GM21576 (cell line): ENCODE measurements around the gene PABPC1L.
A peak's percentile ranks its signal among the peaks of the same experiment; 100 is the strongest.
"Not testable (repeated sequence)": the region's sequence is repeated elsewhere in the genome, so short reads cannot be mapped to it uniquely, and the experiment has no call there.

ENCODE experiments used
- ATAC-seq: cut with Tn5 transposase; IDR thresholded peaks from one replicate; pipeline ENCODE4 v1.9.1; 2021; ENCODE audit warnings: mild to moderate bottlenecking, moderate library complexity; ENCODE audit not compliant: unreplicated experiment

Gene PABPC1L

DNA sequence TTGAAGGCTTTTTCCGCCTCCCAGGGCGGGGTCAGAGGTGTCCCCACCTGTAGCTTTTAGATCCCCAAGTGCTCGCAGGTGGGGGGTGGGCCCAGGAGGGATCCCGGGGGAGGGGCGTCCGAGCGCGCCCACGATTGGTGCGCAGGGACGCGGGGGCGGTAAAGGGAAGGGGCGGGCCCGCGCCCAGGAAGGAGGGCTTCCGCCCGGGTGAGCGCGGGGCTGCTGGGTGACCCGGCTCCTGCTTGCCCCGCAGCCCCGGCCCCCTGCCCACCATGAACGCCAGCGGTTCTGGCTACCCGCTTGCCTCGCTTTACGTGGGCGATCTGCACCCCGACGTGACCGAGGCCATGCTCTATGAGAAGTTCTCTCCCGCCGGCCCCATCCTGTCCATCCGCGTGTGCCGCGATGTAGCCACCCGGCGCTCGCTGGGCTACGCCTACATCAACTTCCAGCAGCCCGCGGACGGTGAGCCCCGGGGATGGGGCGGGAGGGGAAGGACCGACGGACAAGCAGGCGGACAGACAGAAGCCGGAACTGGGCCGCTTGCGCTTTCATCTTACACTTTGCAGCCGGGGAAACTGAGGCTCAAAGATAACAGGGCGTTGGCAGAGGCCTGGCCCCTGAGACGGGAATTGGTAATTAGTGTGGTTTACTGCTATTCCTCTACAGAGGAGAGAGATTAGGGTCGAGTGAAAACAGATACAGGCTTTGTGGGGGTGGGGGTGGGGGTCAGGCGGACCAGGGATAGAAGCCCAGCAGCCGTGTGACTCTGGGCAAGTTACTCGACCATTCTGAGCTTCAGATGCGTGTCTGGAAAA lies at the start of gene PABPC1L:
PABPC1L (plus strand) TSS at position 189 of the 818 bp plus-strand sequence; CDS start at position 273, 84 bp downstream.
- ATAC-seq: peak; percentile 80

DNA sequence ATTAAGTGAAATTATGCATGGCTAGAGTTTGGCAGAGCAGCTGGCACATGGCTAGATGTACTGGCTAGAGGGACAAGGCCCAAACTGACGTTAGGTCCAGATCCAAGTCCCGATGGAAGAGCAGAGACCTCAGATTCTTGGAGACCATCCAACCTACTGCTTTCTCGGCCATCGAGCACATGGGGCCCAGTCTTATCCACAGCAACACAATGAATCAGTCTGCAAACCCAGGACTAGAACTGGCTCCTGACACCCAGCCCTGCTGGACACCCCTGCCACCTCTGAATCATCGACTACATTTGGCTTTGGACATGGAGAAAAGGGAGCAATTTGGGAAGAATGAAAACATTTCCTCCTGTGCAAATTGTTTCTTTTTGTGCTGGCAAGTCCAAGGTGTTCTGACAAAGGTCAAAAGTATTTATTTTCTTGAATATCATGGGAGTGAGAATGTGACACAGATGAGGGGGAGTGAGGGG lies 48.3 kb upstream of the PABPC1L start:
- ATAC-seq: no peak

DNA sequence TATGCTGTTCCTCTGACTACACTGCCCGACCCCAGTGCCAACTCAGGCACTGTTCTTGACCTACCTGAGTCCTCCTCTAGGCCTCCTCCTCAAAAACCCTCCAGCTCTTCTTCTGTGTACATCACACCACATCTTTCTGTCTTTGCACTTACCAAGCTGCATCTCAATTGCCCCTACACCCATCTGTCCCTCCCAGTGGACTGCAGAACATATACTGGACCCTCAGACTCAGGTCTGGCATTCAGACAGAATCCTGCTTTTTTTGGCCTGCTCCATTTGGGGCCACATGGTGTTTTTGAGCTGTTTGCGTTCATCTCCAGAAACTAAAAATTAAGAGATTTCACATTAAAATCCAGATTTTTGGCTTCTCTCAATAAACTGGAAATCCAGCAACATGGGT lies 47.6 kb upstream of the PABPC1L start:
- no peak for ATAC-seq

DNA sequence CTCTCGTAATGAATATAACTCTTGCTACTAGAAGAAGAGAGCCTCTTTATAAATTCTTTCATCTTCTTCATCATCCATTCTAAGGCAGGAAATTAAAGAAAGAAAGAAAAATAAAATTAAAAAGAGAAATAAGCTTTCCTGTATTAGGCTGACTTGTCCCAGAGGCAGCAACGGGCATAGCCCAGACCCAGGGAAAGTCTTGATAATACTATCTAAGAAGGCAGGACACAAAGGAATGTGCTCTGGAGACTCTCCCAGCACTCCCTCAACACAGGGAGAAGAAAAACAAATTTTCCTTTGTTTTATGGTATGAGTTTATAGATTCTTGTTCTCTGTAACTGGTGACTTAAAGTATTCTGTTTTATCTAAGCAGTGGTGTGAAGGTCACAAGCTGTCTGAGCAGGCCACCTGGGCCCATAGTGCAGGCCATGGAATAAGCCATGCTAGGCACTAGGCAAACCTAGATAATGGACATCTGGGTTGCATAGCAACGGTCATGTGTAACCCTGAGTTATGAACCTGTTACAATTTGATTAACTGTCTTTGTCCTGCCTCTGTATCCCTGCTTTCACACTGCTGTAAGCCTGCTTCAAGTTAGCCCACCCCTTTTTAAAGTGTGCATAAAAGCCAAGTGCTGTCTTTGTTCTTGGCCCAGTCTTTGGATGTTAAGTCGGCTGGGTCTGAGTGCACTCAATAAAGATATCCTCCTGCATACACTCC lies 46.3 kb upstream of the PABPC1L start:
- ATAC-seq: not testable (repeated sequence)

DNA sequence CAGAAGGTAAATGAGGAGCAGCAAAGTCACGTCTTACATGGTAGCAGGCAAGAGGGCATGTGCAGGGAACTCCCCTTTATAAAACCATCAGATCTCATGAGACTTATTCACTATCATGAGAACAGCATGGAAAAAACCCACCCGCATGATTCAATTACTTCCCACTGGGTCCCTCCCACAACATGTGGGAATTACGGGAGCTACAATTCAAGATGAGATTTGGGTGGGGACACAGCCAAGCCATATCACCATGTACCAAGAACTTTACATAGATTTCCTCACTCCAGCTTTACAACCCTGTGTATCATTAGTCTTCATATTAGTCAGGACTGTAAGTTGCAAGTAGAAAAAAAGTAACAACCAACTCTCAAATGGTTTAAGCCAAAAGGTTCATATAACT lies 45.4 kb upstream of the PABPC1L start:
- not testable (repeated sequence) for ATAC-seq

DNA sequence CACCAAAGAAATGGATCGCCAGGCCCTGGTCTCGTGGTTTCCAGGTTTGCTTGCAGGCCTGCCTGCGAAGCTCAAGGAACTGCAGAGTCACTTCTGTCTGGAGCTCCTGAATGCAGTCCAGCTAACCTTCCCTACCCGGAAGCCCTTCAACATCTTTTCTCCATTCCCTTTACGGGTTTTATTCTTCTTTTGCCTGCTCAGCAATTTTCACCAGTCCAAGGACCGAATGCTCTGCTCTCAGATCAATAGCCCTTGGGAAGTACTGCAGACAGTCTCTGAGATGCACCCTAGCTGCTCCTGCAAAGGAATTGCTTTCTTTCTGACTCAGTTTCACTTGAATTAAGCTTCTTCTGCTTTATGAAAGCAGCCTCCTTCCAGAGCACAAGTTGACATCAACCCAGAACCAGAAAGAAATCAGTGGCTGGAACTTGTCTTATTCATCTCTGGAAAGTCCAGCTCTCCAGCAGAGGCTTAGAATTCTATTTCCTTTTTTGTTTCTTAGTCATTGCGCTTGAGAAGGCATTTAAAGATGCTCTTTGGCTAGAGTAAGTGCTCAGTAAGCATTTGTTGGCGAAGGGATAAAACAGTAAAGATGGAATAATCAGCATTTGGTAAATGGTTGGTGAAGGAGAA lies 43.0 kb upstream of the PABPC1L start:
- ATAC-seq: no peak

DNA sequence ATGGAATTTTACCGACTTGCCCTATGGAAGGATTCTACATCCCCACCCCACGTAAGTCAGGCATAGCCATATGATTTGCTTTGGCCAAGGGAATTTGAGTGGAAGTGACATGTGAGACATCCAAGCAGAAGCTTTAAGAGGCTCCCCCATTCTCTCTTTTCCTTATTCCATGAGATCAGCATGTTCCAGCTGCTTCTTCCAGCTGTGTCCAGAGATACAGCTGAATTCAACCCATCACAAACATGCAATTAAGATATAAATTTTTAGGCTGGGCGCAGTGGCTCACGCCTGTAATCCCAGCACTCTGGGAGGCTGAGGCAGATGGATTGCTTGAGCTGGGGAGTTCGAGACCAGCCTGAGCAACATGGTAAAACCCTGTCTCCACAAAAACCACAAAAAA lies 40.4 kb upstream of the PABPC1L start:
- ATAC-seq: no peak

DNA sequence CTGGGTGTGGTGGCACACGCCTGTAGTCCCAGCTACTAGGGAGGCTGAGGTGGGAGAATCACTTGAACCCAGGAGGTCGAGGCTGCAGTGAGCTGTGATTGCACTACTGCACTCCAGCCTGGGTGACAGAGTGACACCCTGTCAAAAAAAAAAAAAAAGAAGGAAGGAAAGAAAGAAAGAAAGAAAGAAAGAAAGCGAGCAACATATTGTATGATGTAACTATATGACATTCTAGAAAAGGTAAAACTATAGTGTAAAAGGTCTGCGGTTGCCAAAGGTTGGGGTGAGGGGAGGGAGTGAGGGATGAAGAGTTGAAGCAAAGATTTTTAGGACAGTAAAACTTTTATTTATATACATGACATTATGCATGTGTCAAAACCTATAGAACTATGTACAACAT lies 27.5 kb upstream of the PABPC1L start:
- not testable (repeated sequence) for ATAC-seq

DNA sequence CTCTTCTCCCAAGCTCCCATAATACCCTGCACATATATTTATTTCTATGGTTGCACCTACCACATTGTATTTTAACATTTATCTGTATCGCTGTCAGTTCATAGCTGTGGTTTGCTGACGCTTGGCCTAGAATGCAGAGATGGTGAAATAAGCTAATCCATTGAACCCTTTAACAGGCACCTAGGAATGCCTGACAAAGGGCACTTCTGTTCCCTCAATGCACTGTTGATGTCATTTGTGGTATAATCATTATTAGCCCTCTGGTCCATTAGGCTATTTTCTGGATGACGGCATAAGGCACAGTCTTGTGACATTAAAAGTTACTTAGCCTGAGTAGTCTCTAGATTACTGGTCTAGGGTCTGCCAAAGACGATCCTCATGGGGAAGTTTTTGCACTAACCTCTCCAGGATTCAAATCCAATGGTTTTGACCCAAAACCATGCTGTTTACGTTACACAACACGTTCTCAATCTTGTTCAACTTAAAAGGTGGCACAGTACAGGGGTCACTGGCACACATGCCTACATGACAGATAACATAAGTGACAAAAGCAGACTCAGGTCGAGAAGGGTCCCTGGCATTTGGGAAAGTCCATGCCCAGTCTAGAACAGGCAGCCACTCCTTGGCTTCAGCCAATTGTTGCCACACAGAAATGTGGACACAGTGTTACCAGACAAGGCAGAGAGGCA lies 26.5 kb upstream of the PABPC1L start:
- ATAC-seq: no peak

DNA sequence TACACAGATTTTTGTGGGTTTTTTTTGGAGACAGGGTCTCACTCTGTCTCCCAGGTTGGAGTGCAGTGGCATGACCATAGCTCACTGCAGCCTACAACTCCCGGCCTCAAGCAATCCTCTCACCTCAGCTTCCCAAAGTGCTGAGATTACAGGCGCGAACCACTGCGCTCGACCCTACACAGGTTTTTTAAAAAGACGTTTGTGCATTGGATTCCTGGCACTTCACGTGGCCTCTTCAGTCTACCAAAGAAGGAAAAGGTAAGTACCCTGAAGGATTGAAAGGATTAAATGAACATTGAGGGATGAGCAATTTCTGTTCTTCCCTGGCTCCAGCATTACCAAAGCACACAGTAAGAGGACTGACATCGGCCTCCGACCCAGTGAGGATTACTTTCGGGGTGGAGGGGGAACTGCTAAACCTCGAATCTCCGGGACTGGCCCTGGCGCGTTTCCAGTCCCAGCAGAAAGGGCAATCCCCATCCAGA lies 24.9 kb upstream of the PABPC1L start:
- ATAC-seq: no peak

DNA sequence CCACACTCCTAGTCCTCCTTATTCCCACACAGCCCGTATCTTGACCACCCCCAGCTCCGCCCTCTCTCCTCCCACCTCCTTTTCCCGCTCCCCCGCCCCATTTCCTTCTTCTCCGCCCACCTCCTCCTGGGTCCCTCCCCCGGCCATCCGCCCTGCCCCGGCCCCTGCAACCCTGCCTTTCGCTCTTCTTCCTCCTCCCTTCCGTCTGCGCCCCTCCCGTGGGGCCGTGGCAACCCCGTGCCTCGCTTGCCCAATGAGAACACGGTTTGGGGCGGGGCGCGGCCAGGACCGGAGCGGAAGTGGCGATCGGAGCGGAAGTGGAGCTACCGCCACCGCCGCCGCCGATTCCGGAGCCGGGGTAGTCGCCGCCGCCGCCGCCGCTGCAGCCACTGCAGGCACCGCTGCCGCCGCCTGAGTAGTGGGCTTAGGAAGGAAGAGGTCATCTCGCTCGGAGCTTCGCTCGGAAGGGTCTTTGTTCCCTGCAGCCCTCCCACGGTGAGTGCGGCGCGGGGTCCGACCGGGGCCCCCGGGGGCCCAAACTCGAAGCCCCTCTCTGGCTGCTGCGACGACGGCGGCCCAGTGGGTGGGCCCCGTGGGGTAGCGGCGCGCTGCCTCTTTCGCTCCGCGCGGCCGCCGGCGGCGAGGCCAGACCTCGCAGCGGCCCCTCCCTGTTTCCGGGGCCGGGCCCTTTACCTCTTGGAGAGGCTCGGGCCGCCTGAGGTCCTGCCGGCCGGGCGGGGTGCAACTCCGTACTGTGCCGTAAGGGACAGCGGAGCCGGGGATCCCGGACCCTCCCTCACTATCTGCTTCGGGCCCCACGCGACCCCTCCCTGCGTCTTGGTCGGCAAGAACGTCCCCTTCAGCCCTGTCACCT lies 24.2 kb upstream of the PABPC1L start, which contains the start of gene YWHAB:
YWHAB (plus strand) TSS at position 314 of the 874 bp plus-strand sequence. CDS start 15,829 bp downstream, outside the sequence.
- peak; percentile 90 for ATAC-seq

DNA sequence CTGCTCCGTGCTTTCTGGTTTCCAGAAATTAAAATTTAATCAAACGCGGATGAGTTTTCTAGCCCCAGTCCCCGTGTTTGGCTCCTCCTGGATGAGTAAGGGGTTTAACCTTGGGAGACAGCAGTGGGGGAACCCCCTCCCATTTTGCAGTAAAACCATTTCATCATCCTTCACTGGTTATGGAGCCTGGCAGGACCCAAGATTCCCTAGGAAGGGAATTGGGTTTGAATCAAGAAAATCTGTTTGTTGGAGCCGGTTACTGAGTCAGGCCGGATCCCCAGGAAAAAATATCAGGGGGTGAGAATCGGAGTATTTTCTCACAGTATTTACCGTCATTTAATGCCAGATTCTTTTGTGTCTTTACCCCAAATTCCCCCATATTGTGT lies 23.6 kb upstream of the PABPC1L start:
- ATAC-seq: no peak

DNA sequence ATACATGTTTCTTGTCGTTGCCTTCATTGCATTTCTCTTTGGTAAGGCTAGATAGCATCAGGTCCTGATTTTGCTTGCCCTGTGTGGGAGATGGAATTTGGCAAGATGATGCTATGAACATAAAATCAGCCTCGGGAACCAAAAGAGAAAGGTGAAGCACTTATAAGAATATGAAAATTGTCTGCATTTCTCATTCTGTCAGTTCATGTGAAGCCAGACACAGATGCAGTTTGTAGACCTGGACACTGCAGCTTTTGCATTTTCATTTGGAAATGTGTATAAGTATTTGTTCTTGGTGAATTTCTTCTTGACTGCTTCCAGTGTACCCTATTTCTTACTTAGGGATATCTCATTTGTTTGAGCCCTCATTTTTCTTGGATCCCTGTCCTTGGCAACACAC lies 23.0 kb upstream of the PABPC1L start:
- no peak for ATAC-seq

DNA sequence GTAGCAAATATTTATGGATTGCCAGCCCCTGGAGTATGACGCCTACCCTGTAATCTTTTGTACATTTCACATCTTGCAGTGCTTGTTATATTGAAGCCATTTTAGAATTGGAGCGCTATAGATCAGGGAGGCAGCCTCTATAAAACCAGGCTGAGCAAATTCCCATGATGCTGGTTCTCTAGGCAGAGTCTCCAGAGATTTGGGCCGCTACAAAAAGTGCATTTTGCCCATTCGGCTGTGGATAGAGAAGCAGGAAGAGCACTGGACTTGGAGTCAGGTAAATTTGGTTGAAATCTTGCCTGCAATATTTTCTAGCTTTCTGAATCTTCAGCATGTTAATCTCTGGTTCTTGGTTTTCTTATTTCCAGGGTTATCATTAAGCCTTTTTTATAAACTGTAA lies 22.4 kb upstream of the PABPC1L start:
- ATAC-seq: no peak

DNA sequence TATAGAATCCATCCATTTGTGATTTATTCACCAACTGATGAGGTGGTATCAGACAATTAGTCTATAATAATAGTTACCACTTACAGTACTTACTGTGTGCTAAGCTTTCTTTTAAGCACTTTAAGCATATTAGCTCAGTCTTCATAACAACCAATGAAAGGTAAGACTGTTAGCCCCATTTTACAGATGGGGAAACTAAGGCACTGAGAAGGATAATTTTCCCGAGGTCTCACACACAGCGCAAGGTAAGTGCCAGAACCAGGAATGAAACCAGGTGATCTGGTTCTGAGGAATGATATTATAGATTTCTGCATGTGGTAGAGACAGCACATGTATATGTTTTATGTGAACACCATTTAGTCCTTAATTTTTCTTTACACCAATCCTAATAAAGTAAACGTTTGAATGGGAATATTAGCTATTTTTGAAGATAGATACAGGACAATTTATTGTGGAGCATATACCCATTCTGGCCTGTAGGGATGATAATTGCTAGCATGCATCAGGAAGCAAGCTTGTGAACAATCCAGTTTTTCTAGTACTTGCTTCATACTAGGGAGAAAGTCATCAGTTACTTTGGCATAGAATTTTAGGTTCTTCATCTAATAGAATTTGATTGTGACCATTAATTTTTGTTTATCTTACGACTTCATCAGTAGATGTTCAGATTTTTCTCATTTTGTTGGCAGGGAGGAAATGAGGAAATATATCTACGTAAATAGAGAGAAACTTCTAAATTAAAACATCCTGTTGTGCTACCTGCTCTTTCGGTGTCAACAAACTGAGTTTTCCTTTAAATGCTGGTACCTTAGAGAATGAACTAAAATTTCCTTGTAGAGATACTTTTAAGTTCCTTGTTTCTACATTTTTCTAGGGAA lies 21.4 kb upstream of the PABPC1L start:
- no peak for ATAC-seq

DNA sequence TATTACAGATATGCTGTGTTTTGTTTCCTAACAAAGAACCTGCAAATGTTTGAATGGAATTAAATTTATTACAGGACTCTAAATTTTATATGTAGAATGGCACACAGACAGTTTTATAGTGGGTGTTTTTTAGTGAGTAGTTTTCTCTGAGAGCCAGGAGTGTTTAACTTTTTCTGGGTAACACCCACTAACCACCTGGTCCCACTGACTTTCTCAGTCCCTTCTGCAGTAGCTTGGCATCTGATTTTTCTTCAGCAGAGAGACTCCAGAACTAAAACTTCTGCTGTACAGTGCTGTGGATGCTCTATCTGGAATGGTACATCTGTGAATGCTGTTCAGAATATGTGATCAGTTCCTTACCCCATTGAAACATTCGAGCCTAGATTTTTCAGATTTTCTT lies 18.0 kb upstream of the PABPC1L start:
- no peak for ATAC-seq

DNA sequence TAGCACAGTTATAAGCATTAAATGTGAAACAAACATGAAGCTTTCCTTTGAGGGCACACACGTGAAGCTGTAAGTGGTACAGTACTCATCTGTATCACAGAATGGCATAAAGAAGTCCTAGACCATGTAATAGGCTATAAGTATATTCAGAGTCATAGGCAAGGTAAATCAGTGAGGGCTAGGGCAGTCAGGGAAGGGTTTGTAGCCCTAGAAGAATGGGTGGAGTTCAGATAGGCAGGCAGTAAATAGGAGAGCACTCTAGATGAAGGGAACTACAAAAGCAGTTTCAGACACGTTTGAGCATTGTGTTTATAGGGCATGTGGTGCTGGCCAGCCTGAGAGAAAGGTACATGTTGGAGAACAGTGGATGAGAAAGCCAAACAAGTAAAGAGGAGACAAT lies 14.9 kb upstream of the PABPC1L start:
- ATAC-seq: no peak

DNA sequence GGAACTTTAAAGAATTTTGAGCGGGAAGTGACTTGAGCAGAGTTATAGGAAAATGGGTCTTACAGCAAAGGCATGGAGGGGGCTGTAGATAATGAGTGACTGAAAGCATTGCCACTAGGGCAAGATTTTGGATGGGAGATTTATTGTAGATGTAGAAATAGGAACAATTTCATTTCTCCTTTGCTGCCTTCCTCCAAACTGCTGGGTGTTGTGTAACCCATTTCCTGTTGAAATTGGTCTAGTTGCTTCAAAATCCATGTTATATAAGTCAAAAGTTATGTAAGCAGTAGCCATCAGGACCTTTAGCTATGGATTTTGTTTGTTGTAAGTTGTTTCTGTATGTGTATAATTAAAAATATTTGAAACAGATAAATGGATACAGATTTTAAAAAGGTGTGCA lies 13.3 kb upstream of the PABPC1L start:
- ATAC-seq: no peak

DNA sequence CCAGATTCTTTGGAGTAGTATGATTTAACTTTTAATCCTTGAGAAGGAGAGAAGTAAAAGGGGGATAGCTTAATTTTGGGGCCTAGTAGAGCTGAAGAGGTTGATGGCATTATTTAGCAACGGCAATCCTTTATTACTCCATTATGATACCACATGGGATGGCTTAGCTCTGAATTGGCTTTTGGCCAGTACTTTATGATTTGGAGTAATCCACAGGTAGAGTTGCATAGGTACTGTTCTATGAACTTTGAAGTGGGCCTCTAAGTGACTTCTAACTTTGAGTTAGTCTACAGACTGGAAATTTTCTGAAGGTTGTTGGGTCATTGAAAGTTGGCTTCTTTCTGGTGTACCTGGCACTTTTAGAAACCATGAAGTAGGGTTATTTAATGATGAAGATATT lies 12.7 kb upstream of the PABPC1L start:
- ATAC-seq: no peak
